CD4-positive, alpha-beta T cell treated with Interleukin-6 at 100 ng/mL for 8 hours (primary cell): ENCODE data around the gene ANKRD17.
"Not testable (repeated sequence)": the region's sequence is repeated elsewhere in the genome, so short reads cannot be mapped to it uniquely, and the experiment has no call there.

Source experiments
- DNase-seq: peaks from one replicate; pipeline ENCODE4 v3.0.0-alpha.2; 2020; ENCODE audit warnings: mixed read lengths, low spot score

Gene ANKRD17

DNA sequence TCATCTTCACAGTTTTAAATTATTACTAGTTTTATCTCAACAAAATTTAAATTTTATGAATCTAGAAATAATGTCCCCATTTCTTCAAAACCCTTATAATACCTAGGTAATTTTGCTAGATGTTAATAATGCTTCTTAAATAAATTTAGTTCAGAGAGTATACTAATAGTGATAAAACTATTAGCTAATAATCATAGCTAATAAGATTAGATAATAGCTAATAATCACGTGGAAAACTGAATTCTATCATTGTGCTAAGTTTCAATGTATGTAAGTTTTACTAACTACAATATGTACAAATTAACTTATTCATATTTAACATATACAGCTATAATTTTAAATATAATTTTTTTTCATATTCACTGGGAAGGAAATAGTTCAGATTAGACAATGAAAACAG lies 10.2 kb downstream of the ANKRD17 start:
- no peak for DNase-seq

DNA sequence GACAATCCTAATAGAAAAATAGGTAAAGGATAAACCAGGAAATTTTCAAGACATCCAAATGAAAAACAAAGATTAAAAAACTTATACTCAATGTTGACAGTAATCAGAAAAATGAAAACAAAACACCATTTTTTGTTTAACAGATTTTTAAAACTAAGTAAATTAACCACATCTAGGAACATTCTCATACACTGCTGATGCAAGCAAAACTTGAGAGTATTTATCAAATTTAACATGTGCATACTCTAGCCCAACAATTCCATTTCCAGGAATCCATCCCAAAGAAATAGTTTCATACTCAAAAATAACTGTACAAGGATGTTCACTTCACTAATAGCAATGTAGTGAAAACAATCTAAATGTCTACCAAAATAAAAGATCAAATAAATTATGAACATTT lies 11.5 kb downstream of the ANKRD17 start:
- no peak for DNase-seq

DNA sequence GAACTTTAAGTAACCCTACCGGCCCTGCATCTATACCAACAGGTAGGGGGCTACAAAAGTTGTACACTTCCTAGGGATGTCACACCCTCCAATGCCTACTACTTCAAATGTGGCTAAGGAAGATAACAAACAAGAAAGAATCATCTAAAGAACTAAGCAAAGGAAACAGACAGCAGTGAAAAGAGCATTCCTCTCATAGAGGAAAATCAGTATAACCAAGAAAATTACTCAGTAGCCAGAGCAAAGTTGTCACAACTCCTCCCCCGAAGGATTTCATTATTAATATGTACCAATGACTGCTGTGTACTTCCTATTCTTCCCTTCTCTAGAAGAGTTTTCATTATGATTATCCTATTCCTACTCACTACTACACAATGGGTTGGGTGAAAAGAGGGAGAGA lies 12.6 kb downstream of the ANKRD17 start:
- no peak for DNase-seq

DNA sequence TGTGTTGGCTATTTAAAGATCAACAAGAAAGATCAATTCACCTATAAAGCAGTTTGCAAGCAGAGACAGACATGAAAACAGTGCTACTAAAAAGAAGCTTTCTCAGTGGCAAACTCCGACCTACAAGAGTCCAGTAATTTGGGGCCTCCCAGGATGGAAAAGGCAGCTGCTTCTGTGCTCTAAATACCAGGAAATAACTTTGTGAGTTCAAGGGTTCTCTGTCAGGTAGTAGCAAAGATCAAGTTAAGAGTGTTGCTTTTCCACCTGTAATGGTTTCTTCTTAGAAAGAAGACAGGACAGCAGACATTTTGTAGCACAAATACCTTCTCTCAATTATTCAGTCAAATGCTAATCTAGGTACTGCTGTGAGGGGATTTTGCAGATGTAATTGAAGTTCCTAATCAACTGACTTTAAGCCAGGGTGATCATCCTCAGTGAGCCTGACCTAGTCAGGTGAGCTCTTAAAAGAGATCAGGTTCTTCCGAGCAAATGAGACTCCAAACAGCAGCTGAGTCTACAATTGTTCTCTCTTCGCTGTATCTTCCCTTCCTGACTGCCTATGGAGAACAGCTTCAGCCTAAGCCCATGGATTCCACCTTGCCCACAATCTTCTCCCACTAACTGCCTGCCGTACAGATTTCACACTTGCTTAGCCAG lies 13.5 kb downstream of the ANKRD17 start:
- DNase-seq: no peak

DNA sequence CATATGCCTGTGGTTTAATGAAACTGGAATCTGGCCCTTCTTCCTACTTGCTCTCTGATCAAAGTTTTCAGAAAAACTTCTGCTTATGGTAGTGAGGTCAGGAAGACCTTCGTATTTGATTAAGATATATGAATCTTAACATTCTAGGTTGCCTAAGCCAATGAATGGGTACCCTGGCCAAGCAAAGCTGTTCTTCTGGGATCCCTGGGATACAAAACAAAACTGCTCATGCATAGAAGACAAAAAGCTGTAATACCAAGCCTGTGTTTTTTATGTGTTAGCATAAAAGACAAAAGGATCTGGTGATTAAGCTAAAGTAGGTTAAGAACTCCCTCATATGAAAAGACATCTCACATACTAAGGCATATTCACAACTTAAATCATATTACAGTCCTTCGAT lies 21.6 kb downstream of the ANKRD17 start:
- no peak for DNase-seq

DNA sequence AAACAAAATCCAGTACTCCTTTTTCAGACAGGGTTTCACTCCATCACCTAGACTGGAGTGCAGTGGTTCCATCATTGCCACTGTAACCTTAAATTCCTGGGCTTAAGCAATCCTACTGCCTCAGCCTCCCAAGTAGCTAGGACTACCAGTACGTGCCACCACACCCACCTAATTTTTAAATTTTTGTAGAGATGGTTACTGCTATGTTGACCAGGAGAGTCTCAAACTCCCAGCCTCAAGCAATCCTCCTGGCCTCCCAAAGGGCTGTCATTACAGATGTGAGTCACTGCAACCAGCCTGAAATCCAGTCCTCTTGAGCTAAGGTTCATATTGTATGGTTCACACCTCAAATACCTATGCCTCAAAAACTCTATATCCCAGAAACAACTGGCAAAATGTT lies 22.4 kb downstream of the ANKRD17 start:
- DNase-seq: no peak

DNA sequence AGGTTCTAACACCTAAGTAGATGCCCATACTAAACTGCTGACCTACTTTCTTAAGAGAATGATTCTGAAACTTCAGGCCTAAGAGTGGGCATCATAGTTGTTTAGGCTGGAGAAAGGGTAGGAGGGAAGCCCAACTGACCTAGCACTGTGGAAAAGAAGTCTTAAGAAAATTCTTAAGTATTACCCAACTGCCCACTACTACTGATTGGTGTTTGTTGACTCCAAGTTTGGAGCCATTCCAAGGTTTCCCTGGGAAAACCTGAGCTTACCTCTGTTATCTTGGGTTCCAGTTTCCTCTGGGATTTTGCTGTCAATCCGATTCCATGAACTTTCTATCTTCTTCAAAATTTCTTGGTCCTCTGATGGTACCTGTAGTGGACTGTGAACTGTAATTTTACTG lies 23.9 kb downstream of the ANKRD17 start:
- DNase-seq: no peak

DNA sequence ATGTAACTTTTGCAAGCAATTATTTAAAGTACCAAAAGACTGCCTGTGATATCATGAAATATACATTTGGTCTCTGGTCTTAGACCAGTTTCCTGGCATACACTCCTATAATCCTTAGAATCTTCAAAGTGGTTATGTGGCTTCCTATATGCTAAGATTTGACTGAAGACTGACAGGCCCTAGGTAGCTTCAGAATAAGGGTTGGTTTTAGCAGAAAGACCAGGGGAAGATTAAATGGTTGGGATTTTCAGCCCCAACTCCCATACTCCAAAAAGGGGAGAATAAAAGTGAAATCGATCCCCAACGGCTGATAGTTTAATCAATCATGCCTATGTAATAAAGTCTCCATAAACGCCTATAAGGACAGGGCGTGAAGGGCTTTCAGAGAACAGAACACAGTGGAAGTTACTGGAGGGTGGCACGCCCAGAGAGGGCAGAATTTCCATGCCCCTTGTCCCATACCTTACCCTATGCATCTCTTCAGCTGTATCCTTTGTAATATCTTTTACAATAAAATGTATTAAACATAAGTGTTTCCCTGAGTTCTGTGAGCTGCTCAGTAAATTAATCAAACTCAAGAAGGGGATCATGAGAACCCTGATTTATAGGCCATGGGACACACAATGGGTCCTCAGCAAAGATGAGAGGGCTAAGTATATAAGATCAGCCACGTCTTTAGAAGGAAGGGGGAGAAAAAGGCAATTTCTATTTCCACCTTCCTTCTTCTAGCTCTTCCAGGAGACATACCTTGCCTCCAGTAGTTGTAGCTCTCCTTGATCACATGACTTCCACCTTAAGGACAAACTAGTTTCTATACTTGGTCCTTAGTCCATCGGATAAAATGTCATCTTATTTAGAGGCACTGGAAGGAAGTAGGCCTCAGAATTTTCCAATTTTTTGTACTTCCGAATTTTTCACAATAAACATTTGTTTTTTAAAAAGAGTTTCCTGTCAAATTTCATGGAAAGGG lies 26.8 kb downstream of the ANKRD17 start:
- DNase-seq: no peak

DNA sequence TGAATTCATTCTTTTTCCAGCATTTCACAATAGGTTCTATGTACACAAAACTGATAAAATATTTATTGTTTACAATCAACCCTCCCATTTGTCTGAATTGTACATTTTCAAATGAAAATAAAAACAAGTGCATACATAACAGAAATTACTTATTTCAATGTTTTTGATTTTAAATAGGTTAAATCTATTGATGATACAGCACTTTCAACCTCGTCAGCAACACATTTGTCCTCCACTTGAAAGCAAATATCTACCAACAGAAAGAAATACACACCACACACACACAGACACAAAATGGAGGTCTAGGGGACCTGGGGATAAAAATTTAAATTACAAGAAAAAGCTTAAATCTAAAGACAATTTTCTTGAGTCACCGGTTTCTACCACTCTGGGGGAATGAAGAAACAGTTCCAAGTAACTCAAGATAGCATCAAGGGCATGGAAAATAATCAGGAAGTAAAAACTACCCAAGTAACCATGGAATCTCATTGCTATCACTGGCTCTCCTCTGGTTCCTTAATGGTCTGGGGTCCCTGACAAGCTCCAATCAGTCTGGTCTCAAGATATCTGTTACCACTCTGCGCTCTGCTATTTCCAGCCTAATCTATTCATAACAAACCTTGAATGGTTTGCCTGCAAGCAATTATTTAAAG lies 27.6 kb downstream of the ANKRD17 start:
- no peak for DNase-seq

DNA sequence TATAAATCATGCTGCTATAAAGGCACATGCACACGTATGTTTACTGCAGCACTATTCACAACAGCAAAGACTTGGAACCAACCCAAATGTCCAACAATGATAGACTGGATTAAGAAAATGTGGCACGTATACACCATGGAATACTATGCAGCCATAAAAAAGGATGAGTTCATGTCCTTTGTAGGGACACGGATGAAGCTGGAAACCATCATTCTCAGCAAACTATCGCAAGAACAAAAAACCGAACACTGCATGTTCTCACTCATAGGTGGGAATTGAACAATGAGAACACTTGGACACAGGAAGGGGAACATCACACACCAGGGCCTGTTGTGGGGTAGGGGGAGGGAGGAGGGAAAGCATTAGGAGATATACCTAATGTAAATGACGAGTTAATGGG lies 29.8 kb downstream of the ANKRD17 start:
- DNase-seq: not testable (repeated sequence)

DNA sequence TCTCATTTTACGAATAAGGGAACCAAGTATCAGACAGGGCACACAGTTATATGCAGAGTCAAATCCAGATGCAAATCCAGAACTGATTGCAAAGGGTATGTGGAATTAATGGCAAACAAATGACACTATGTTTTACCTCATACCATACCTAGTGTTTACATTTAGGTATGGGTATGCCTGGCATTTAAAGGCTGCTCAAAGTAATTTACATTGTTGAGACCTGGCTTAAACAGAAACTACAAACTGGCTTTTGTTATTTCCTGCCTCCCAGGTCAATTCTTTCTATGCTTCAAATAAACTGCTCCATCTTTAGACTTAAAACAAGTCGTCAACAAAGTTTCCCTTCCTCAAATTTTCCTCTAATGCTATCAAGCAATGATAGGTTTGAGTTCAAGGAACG lies 33.7 kb downstream of the ANKRD17 start:
- DNase-seq: no peak

DNA sequence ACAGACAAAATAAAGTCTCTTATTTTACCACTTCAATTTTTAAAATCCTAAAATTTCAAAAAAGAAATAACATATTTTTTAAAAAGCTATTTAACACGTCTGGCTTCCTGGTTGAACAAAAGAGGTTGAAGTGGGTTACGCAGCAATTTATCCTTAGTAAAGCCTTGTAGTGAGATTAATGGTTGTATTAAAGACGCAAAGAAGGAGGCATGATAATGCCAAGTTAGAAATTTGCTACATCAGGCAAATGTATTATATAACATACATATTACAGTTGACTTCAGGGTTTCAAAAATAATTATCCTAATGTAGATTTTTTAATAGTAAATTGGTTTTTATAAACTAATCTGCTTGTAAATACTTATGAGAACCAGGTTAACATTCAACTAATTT lies 35.3 kb downstream of the ANKRD17 start:
- DNase-seq: no peak

DNA sequence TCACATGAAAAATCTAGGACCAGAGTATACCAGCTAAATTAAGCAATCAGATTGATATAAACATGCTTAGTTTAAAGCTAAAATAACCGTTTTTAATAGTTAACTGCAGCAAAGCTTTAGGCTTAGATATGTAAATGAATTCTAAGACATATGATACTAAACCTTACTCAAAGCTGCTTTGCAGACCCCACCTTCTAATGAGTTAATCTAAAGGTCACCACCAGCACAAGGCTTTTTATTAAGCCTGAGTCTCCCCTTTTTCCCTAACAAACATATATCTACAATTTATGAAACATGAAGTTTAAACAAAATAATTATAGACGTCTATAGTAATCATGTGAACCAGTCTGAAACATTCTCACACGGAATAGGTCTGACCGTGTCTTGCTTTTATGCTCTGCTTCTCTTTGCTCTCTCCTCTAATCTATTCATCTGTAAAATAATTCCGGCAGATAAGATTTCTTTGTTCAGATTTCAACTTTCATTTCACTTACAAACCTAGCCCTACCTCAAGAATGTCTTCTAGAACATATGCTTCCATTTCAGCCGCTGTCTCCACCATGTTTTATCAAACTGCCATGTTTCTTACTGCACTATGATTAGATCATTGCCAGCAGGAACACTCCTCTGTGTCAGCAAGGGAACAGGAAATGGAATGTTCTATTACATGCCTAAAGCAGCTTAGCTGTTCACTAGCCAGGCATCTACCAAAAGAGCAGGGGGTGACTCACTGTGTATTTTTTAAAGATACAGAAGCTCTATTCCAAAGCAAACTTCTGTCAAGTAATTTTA lies 35.9 kb downstream of the ANKRD17 start:
- DNase-seq: peak; percentile 79

DNA sequence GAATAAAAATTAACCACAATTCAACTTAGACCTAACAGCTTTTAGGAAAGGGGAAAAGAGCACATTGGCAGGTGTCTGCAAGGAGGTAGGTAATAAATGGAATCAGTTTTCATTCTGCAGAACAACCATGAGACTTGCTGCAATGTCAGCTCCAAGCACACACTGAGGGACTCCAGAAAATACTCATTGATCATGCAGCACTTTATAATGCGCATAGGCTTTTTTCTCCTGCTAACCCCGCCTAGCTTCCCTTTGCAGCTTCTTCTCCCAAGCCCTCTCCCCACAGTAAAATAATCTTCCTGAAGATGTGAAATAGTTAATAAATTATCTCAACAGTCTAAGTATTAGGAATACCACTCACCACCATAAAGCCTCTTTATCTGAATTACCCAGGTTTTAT lies 36.9 kb downstream of the ANKRD17 start:
- DNase-seq: no peak

DNA sequence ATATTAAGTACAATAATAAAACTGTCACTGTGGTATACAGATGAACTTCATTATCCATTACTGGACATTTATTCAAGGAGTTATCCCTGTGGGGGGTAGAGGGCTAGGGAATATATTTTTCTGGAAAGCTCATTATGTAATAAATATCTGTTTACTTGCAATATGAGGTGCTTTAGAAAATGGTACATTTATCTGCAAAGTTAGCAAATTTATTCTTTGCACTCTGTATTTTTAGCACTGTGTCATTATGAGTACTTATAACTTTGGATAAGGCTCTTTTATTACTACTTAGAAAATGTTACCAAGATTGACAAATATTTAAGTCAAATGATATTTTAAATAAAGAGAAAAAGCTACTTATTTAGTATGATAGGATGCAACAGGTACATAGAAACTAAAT lies 37.8 kb downstream of the ANKRD17 start:
- DNase-seq: no peak

DNA sequence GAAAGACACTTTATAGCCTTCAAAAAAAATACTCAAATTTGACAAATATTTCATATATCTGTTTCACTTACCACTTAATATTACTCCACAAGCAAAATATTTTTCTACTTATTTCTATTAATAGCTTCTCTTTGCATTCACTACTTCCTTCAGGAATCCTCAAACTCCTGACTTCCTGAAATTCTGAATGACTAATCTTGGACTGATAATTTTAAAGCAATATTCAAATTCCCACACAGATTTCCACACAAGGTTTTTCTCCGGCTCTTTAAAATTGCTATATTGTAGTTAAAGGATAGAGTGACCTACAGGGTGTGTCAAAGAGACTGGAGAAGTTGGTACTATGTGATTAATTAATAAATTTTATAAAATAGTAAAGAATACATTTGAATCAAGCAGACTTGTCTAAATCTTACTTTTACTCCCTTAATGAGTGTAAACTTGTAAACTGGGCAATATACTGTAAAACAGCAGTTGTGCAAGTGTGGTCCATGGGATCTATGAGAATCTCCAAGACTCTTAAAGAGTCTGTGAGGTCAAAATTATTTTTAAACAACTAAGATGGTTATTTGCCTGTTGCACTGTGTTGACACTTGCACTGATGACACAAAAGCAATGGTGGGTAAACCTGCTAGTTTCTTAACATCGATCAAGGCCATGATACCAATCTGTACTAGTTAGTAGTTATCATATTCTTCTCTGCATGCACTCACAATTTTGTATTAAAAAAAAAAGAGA lies 44.5 kb downstream of the ANKRD17 start:
- no peak for DNase-seq

DNA sequence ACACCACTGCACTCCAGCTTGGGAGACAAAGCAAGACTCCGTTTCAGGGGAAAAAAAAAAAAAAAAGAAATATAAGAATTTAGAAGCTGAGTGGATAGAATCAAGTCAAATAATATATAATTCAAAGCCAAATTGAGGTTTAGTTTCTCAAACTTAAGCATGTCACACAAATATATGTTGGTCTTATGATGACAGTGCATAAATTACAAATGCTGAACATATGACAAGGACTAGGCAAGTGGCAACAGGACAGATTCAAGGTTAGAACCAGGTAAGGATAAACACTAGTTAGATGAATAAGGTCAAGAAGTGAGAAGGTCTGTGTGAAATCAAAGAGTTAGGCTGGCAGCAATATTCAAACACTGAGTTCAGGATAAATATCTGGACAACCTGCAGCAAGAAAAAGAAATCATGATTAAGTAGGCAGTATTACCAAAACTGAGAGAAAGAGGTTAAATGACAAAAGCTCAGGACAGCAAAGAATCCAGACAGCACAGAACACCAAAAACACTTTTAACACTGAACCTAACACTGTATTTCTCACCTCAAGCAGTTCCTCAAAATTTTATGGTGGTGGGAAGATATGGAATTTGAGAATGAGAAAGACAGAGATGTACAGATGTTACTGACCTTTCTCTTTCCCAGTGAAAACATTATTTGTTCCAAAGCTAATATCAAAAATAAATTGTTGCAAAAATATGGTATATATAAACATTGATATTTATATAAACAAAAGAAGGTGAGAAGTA lies 45.4 kb downstream of the ANKRD17 start:
- DNase-seq: no peak

DNA sequence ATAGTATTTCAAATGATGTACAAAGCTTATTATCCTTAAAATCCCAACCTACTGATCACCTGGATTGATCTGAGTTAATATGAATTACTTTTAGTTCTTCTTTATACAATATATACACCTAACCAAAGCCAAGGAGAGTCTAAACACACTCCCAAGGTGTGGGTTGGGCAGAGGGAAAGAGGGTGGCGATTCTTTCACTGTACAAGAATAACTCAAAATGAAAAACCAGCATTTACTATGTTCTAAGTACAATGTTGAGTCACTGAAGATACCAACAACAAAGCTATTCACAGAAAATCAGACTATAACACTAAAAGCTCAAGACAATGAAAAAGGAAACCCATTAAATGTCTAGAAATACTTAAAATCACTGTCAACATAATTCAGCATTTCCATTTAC lies 46.6 kb downstream of the ANKRD17 start:
- no peak for DNase-seq

DNA sequence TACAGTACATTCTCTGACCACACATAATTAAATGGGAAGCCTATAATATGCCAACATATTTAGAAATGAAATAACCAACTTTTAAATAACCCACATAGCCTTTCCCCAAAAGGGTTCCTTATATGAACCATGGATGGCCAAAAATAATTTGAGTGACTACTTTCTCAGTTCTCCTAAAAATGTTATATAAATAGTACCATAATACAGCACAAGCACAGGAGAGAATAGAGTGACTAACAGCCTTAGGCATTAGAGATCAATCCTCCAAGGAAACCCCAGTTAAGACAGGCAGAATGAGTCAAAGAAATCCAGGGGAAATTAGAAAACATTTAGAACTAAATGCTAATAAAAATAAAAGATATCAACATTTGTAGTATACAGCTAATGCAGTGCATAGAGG lies 50.2 kb downstream of the ANKRD17 start:
- no peak for DNase-seq

DNA sequence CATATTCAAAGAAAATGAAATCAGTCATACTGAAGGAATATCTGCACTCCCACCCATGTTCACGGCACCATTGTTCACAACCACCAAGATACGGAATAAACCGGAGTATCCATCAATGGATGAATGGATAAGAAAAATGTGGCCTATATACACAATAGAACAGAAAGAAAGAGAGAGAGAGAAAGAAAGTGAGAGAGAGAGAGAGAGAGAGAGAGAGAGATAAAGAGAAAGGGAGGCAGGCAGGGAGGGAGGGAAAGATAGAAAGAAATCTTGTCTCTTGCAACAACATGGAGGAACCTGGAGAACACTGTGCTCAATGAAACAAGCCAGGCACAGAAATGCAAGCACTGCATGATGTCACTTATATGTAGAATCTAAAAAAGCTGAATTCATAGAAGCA lies 52.4 kb downstream of the ANKRD17 start:
- DNase-seq: no peak

DNA sequence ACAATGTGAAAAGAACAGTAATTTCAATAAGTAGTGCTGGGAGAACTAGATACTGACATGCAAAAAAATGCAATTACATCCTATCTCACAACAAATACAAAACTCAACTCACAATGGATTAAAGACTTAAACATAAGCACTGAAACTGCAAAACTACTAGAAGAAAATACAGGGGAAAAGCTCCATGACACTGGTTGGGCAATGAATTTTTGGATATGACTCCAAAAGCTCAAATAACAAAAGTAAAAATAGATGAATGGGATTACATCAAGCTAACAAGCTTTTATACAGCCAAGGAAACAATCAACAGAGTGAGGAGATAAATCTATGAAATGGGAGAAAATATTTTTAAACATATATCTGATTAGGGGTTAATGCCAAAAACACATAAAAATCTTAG lies 53.1 kb downstream of the ANKRD17 start:
- no peak for DNase-seq
